GM03348 (cell line): ENCODE results near the gene APOE.

Experiments
- DNase-seq: peaks from one replicate; pipeline ENCODE4 v3.0.0; 2012; ENCODE audit warnings: low spot score

Gene APOE

GRCh38 chr19:44954649-44955504 lies 49.3 kb downstream of the APOE start, which contains the start of gene CLPTM1:
TSS of gene CLPTM1 (plus strand) at chr19:44955380. CDS start at chr19:44955396, 16 bp downstream.
- peak; percentile 99 for DNase-seq

DNA sequence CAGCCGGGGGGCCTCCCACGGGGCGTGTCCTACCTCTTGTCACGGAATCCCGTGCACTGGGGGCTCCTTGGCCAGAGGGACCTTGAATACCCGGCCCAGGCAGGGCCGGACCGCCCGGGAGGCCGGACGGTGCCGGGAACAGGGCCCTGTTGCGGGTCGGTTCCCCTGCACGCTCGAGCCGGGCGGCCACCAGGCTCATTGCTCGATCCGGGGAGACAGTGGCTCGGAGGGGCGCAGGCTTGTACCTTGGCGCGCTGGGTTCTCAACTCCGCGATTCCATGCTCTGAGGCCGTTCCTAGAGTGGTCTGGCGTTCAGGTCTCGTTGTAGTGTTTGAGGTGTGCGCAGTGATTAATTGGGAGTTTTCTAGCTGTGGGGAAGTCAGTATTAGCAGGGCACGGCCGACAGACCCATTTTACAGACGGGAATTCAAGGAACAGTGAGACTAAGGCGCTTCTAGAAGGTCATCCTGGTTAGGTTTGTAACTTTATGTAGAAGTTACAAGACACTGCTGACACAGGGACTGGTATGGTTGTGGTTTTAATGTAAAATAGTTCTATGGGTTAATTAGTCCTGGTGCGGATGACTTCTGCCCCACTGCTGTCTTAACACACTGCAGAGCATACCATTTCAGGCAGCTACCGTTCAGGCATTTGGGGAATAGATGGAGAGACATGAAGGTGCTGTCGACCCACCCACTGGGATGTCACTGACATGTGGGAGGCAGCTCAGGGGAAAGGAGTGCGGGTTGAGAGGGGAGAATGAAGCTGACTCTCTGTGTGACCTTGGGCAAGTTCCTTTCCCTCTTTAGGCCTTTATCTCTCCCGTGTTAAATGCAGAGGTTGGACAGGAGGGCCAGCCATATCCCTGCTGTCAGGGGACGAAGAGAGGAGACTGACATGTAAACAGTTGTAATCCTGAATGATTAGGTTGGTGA lies 50.2 kb downstream of the APOE start:
- DNase-seq: peak; percentile 25

DNA sequence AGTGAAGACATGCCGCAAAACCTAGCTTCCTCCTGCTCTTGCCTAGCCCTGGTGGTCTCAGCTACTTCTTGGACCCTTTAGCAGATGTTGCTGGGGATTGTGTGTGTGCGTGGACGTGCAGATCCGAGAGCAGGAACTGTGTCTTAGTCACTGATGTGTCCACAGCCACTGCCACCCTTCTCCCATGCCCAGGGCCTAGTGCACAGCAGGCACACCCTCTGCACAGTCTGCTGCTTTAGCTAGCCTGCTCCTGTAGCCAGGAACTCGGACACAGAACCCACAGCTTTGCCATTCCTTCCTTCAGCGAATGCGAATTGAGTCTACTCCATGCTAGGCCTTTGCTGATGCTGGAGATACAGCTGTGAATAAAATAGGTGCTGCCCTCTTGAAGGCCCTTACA lies 51.9 kb downstream of the APOE start:
- DNase-seq: no peak

DNA sequence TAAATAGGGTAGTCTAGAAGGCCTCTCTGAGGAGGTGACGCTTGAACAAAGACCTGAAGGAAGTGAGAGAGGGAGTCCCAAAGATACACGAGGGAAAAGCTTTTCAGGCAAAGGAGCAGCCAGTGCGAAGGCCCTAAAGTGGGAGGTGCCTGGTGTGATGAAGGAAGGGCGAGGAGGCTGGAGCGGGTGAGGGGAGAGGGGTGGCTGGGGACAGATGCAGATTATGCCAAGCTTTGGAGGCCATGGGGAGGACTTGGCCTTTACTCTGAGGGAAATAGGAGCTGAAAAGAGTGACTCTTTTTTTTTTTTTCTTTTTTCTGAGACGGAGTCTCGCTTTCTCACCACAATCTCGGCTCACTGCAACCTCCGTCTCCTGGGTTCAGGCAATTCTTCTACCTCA lies 52.5 kb downstream of the APOE start:
- DNase-seq: no peak
